OCI-LY7 (cell line): ENCODE data around the gene NXN. TPM values are rescaled to one million over a fixed set of nuclear protein-coding genes. Genes with fewer than 3 reads are reported as not detected.
A peak's percentile ranks its signal among the peaks of the same experiment; 100 is the strongest.

Experiments used
- BruUV-seq: library from RNA; stranded (reverse); fragments of 400-500 nt; replicated peaks from 2 replicates; lab custom pipeline; 2021; lab: Mats Ljungman, UMichigan
- CTCF ChIA-PET: fragments of 300-600 bp; sonication (Branson Sonifier 250); formaldehyde crosslinking; loops from one replicate; lab custom pipeline; 2022; ENCODE audit warnings: antibody characterized with exemption; ENCODE audit not compliant: unreplicated experiment; lab: Charles Lee
- POLR2A ChIA-PET: fragments of 300-600 bp; sonication (Branson Sonifier 250); formaldehyde crosslinking; loops from one replicate; lab custom pipeline; 2022; ENCODE audit warnings: antibody characterized with exemption; lab: Charles Lee
- DNase-seq: peaks from one replicate; pipeline ENCODE4 v3.0.0-alpha.2; 2015; ENCODE audit warnings: low spot score
- H2AFZ ChIP-seq: fragments of 200-600 bp; sonication (generic), shearing (Covaris generic); 2 replicates; pipeline ENCODE4 v1.6.1; 2014; ENCODE audit warnings: mild to moderate bottlenecking, antibody characterized with exemption, low read length, moderate library complexity
- H3K27ac ChIP-seq: fragments of 200-600 bp; sonication (generic); 2 replicates; pipeline ENCODE4 v1.5.1; 2014; ENCODE audit warnings: mixed run types, low read depth, mild to moderate bottlenecking, moderate library complexity, low read length, inconsistent platforms; ENCODE audit not compliant: poor library complexity, severe bottlenecking
- H3K36me3 ChIP-seq: fragments of 200-600 bp; sonication (generic); 2 replicates; pipeline ENCODE4 v1.6.1; 2014; ENCODE audit warnings: mild to moderate bottlenecking, antibody characterized with exemption, low read length, moderate library complexity, mixed read lengths; ENCODE audit not compliant: insufficient read depth
- H3K4me1 ChIP-seq: fragments of 200-600 bp; sonication (generic); 2 replicates; pipeline ENCODE4 v1.5.1; 2014; ENCODE audit warnings: mild to moderate bottlenecking, low read length; ENCODE audit not compliant: insufficient read depth, poor library complexity, severe bottlenecking
- H3K4me2 ChIP-seq: fragments of 200-600 bp; sonication (generic); 2 replicates; pipeline ENCODE4 v1.6.1; 2014; ENCODE audit warnings: mild to moderate bottlenecking, low read length
- H3K4me3 ChIP-seq: fragments of 200-600 bp; sonication (generic); 2 replicates; pipeline ENCODE4 v1.5.1; 2014; ENCODE audit warnings: mild to moderate bottlenecking, low read depth, low read length; ENCODE audit not compliant: poor library complexity, severe bottlenecking
- H3K79me2 ChIP-seq: fragments of 200-600 bp; sonication (generic); 2 replicates; pipeline ENCODE4 v1.6.1; 2016; ENCODE audit warnings: low read depth, mild to moderate bottlenecking, low read length, moderate library complexity, mixed read lengths; ENCODE audit not compliant: insufficient read depth
- H3K9me2 ChIP-seq: fragments of 200-600 bp; sonication (generic); 2 replicates; pipeline ENCODE4 v1.6.1; 2016; ENCODE audit warnings: mild to moderate bottlenecking, low read length, mixed read lengths; ENCODE audit not compliant: insufficient read depth
- H3K9me3 ChIP-seq: fragments of 200-600 bp; sonication (generic); 2 replicates; pipeline ENCODE4 v1.6.1; 2014; ENCODE audit warnings: mild to moderate bottlenecking, mixed run types, low read length, mixed read lengths
- H4K20me1 ChIP-seq: fragments of 200-600 bp; sonication (generic); 2 replicates; pipeline ENCODE4 v1.6.1; 2014; ENCODE audit warnings: mild to moderate bottlenecking, antibody characterized with exemption, low read length, moderate library complexity, mixed read lengths; ENCODE audit not compliant: insufficient read depth
- EZH2phosphoT487 ChIP-seq: fragments of 200-600 bp; sonication (generic); IDR thresholded peaks from 2 replicates; pipeline ENCODE4 v1.6.1; 2018; ENCODE audit warnings: low read depth, borderline replicate concordance, mild to moderate bottlenecking, mixed run types, antibody characterized with exemption, low read length, moderate library complexity, mixed read lengths
- intact Hi-C: fragments of 100-400 bp; cut with micrococcal nuclease; formaldehyde crosslinking; loops from one replicate; pipeline ENCODE4 v1.10.0; 2022; ENCODE audit not compliant: unreplicated experiment
- total RNA-seq, 2 experiments: library from RNA; depleted of rRNA in 1 of 2; stranded (reverse); fragments of >200 nt in 1 of 2; shearing (Covaris generic) in 1 of 2; gene quantifications; 2 replicates each; pipeline ENCODE4 v1.2.3, GENCODE V29; 2014 to 2022
- TF ChIP-seq, protein P1 (sequence below): fragments of 200-600 bp; sonication (generic); conservative IDR thresholded peaks from 2 replicates; pipeline ENCODE4 v1.5.1; 2014; ENCODE audit warnings: mild to moderate bottlenecking, antibody characterized with exemption, low read length, moderate library complexity, mixed read lengths

Gene NXN
- total RNA-seq, 2 experiments from 2014 or later: 1.3 to 2.8 TPM

DNA sequence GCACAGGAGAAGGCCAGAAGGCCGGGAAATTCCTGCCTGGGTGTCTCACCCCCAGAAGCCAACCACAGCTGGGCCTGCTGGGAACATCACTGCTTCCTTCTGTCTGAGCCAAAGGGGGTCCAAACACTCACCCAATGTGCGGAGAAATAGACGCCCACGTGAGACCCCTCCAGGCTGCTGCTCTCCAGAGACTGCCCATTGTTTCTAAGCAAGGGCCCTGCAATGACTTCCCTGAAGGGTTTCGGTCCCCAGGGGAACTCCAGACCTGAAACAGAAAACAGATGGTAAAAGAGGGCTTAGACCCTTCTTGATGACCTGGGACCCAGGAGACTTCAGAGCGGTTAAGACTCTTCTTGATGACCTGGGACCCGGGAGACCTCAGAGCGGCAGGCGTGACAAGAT lies 156.1 kb downstream of the NXN start:
- ChIA-PET CTCF (no interaction called here), POLR2A (no interaction called here)
- Histone ChIP-seq H3K9me3 (no peaks in the 10 kb centered on the region), H2AFZ (no peak overlapping the region), H3K27ac (no peak overlapping the region), H3K4me2 (no peak overlapping the region), H3K36me3 (no peaks in the 10 kb centered on the region), H4K20me1 (no peaks in the 10 kb centered on the region), H3K4me3 (no peak overlapping the region), H3K9me2 (no peaks in the 10 kb centered on the region), H3K79me2 (no peaks in the 10 kb centered on the region), H3K4me1 (no peaks in the 10 kb centered on the region)
- DNase-seq: peak; percentile 40
- TF ChIP-seq EZH2phosphoT487: no peak
- TF ChIP-seq, protein P1, sequence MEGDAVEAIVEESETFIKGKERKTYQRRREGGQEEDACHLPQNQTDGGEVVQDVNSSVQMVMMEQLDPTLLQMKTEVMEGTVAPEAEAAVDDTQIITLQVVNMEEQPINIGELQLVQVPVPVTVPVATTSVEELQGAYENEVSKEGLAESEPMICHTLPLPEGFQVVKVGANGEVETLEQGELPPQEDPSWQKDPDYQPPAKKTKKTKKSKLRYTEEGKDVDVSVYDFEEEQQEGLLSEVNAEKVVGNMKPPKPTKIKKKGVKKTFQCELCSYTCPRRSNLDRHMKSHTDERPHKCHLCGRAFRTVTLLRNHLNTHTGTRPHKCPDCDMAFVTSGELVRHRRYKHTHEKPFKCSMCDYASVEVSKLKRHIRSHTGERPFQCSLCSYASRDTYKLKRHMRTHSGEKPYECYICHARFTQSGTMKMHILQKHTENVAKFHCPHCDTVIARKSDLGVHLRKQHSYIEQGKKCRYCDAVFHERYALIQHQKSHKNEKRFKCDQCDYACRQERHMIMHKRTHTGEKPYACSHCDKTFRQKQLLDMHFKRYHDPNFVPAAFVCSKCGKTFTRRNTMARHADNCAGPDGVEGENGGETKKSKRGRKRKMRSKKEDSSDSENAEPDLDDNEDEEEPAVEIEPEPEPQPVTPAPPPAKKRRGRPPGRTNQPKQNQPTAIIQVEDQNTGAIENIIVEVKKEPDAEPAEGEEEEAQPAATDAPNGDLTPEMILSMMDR: no peak
- intact Hi-C loops: no loop called here
- no TSS peak for BruUV-seq

GRCh38 chr17:819251-819650 lies 160.3 kb downstream of the NXN start:
- TF ChIP-seq, protein P1: no peak
- no peak for TF ChIP-seq EZH2phosphoT487
- no TSS peak for BruUV-seq
- H3K4me1 ChIP-seq: no peaks in the 10 kb centered on the region

GRCh38 chr17:814371-814770 lies 165.2 kb downstream of the NXN start:
- H2AFZ ChIP-seq: no peak overlapping the region
- no peak overlapping the region for H3K27ac ChIP-seq
- no peak overlapping the region for H3K4me3 ChIP-seq
- no TSS peak for BruUV-seq
- ChIA-PET POLR2A (no interaction called here), CTCF (interaction anchor here (0.5 kb wide), 1 partner anchor 10 kb away, joined by 4 read pairs; no protein-coding TSS in a partner anchor)
- TF ChIP-seq EZH2phosphoT487: no peak
- TF ChIP-seq, protein P1: no peak
- H3K79me2 ChIP-seq: no peaks in the 10 kb centered on the region
- intact Hi-C loops: no loop called here
- H3K4me2 ChIP-seq: no peak overlapping the region
- no peaks in the 10 kb centered on the region for H3K9me3 ChIP-seq
- no peaks in the 10 kb centered on the region for H3K9me2 ChIP-seq
- no peaks in the 10 kb centered on the region for H3K36me3 ChIP-seq
- DNase-seq: no peak
- H4K20me1 ChIP-seq: no peaks in the 10 kb centered on the region
- H3K4me1 ChIP-seq: no peaks in the 10 kb centered on the region

More at GRCh38 chr17:819251-819650, 160.3 kb downstream of the NXN start:
- H3K4me2 ChIP-seq: no peak overlapping the region
- no peak overlapping the region for H3K27ac ChIP-seq
- H4K20me1 ChIP-seq: no peaks in the 10 kb centered on the region
- DNase-seq: no peak
- no peak overlapping the region for H2AFZ ChIP-seq
- no peaks in the 10 kb centered on the region for H3K9me3 ChIP-seq
- no peaks in the 10 kb centered on the region for H3K36me3 ChIP-seq
- ChIA-PET POLR2A (no interaction called here), CTCF (no interaction called here)
- no peaks in the 10 kb centered on the region for H3K79me2 ChIP-seq
- no peaks in the 10 kb centered on the region for H3K9me2 ChIP-seq
- intact Hi-C loops: no loop called here
- H3K4me3 ChIP-seq: no peak overlapping the region
